ENCODE results near the gene EDIL3. TPM values are rescaled to one million over a fixed set of nuclear protein-coding genes. Genes with fewer than 3 reads are reported as not detected.

EDIL3 gene
- total and polyA plus RNA-seq, 2 of the 8 experiments (the other 6 are each of a cell fraction or from before 2014, with no cell fraction given): 14.7 to 47.2 TPM

- H3K18ac ChIP-seq (ENCODE audit: extremely low read depth, low read length): no peak overlapping the region
- H3K4me3 ChIP-seq (ENCODE audit: extremely low read depth in 1 of 4, insufficient read depth in 2 of 4, low read depth in 3 of 4, low read length in 4 of 4): no peak overlapping the region
- H3K9ac ChIP-seq (replicated peaks in 1 of 4; ENCODE audit: extremely low read depth in 1 of 4, low read depth in 3 of 4, low read length in 3 of 4): no peak overlapping the region
- H2BK120ac ChIP-seq (replicated peaks; ENCODE audit: low read depth, low read length): no peak overlapping the region
- no peak overlapping the region for H4K8ac ChIP-seq (ENCODE audit: extremely low read depth, insufficient read depth, low read length)
- CTCF ChIA-PET (ENCODE audit: partially characterized antibody): no interaction called here
- TF ChIP-seq EZH2 (IDR thresholded peaks at IDR 0.05; ENCODE audit: low read depth, low read length, severe bottlenecking) (no peak), RAD21 (IDR thresholded peaks at IDR 0.05 in 1 of 2, conservative IDR thresholded peaks at IDR 0.05 in 1 of 2; ENCODE audit: low read depth in 2 of 2, low read length in 2 of 2) (peak in 1 of 2 experiments; percentile 15; a peak in 1 of 4 replicates)
- no peaks in the 10 kb centered on the region for H3K36me3 ChIP-seq (ENCODE audit: control insufficient read depth in 2 of 4, insufficient read depth in 4 of 4, low read length in 3 of 4)
- no peaks in the 10 kb centered on the region for H3K79me1 ChIP-seq (ENCODE audit: low read depth, low read length)
- POLR2A ChIA-PET (ENCODE audit: partially characterized antibody): no interaction called here
- no peaks in the 10 kb centered on the region for H3K79me2 ChIP-seq (ENCODE audit: control insufficient read depth in 1 of 2, insufficient read depth in 2 of 2, low read length in 2 of 2)
- H2BK15ac ChIP-seq (ENCODE audit: low read length): no peak overlapping the region
- DNase-seq (ENCODE audit: low read depth in 1 of 2, low spot score in 2 of 2) (no peak), FAIRE-seq (no peak)
- no peak overlapping the region for H3K56ac ChIP-seq (replicated peaks; ENCODE audit: insufficient read length, low read depth, low read length)
- H3K4me2 ChIP-seq (ENCODE audit: insufficient read depth in 1 of 2, low read depth in 2 of 2, low read length in 2 of 2): no peak overlapping the region
- H2BK20ac ChIP-seq (ENCODE audit: low read length): no peak overlapping the region
- no peaks in the 10 kb centered on the region for H3K4me1 ChIP-seq (replicated peaks in 1 of 4; ENCODE audit: control insufficient read depth in 3 of 4, insufficient read depth in 4 of 4, low read length in 3 of 4)
- 95% methylated on average over 13 of the region's 13 CpGs; no CpG with 5 or more reads in 1 of the 2 experiments for WGBS, 2 experiments (ENCODE audit: extremely low coverage in 1 of 2, insufficient coverage in 1 of 2, insufficient read length in 1 of 2, insufficient replicate concordance in 2 of 2, low coverage in 1 of 2, low lambda C conversion rate in 2 of 2, missing lambda C conversion rate in 1 of 2)
- no peak overlapping the region for H3K14ac ChIP-seq (ENCODE audit: insufficient read length)
- H4K91ac ChIP-seq (replicated peaks; ENCODE audit: insufficient read length, low read length): no peak overlapping the region
- no peak overlapping the region for H2AFZ ChIP-seq (ENCODE audit: low read length)
- no peak overlapping the region for H2AK5ac ChIP-seq (ENCODE audit: low read depth, low read length)
- no peaks in the 10 kb centered on the region for H3K9me3 ChIP-seq (ENCODE audit: insufficient read depth in 2 of 2, low read depth in 1 of 2, low read length in 1 of 2)
- no peaks in the 10 kb centered on the region for H4K20me1 ChIP-seq (replicated peaks in 1 of 2; ENCODE audit: control insufficient read depth in 1 of 2, insufficient read depth in 2 of 2, low read length in 2 of 2)
- no peaks in the 10 kb centered on the region for H3K27me3 ChIP-seq (replicated peaks in 1 of 4; ENCODE audit: control insufficient read depth in 3 of 4, extremely low read depth in 1 of 4, insufficient read depth in 3 of 4, low read length in 3 of 4)
- no peak overlapping the region for H3K27ac ChIP-seq (ENCODE audit: low read depth, low read length)
- H3K23me2 ChIP-seq (ENCODE audit: low read depth, low read length): no peaks in the 10 kb centered on the region
- peak overlapping the region; percentile 24; the same call in 1 of the 2 replicates for H2BK5ac ChIP-seq (ENCODE audit: low read depth, low read length)
- H3K23ac ChIP-seq (ENCODE audit: insufficient read length): no peak overlapping the region
- no peak overlapping the region for H2BK12ac ChIP-seq (ENCODE audit: low read depth, low read length)
- no peak overlapping the region for H3K4ac ChIP-seq (replicated peaks; ENCODE audit: insufficient read length, low read depth, low read length)
- H4K5ac ChIP-seq (ENCODE audit: insufficient read length, low read depth, low read length): no peak overlapping the region
These were observed 315.0 kb downstream of the EDIL3 start for GRCh38 chr5:84069608-84070179.

Measured in H1 (cell line).